AML-193 (cell line): ENCODE results near the gene STIP1.

Experiments used
- DNase-seq, 2 experiments: peaks; one replicate each; lab custom pipeline; 2025; lab: John Stamatoyannopoulos, UW

The STIP1 gene

DNA sequence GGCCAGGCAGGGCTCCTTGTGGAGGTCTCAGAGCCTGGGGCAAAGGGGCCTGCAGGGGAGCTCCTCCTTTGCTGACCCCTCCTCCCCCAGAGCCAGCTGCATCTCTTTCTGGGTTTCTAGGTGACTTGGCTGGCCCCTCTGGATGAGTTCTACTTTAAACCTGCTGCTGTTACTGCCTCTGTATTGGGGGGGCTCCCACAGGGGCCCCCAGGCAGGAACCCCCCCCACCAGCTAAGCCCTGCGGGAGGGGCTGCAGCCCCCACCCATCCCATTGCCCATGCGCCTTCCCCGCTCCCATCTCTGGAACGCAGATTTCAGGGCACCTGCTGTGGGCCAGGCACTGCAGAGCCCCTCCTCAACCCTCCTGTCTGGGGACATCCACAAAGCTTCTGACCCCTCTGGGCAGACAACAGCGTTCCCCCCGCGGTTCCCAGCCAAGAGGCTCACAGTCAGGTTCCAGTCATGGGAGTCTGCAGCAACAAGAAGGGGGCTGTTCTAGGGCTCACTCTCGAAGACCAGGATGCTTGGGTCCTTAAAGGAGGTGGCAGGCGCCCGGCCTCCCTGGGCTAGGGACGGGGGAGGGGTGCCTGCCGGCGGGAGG lies 64.5 kb downstream of the STIP1 start:
- DNase-seq, result no peak

DNA sequence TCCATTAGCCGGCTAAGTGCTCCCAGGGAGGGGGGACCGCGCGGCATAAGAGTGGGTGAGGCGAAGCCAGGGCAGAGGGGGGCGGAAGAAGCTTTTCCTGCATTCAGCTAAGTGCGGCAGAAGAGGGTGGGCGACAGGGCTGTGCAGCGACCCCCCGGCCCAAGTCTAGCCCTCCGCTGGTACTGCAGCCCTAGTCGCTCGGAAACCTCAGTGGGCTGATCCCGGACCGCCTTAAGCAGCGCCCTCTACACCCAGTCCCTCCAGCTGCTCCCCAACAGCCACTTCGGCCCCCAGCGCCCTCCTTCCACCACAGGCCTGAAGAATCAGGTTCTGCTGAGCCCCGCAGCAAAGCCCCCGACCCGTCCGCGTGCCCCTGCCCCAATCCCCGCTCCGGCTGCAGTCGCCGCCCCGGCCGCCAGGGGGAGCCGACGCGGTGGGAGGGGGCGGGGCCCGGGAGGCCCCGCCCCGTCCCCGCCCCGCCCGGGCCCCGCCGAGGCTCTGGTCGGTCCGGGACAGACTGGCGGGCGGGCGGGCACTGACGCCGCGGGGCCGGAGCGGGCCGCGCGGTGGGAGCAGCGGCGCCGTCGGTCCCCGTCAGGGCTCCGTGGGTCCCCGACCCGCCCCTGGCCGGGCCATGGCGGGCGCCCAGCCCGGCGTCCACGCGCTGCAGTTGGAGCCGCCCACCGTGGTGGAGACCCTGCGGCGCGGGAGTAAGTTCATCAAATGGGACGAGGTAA lies 65.2 kb downstream of the STIP1 start, which contains the start of gene PLCB3:
PLCB3 (plus strand) TSS at position 515 of the 737 bp plus-strand sequence; CDS start at position 635, 120 bp downstream.
- peak; percentile 25 to 46 for DNase-seq

DNA sequence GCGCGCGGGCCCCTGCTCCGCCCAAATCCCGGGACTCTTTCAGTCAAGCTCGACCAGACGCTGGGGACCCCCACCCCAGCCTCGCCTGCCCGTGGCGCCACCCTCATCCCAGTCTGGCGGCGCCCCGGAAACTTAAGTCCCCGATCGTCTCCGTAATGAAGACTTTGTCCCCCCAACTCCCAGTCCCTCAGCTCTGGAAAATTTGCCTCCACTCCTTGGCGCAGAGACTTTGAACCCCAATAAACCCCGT lies 65.7 kb downstream of the STIP1 start:
- no peak for DNase-seq

DNA sequence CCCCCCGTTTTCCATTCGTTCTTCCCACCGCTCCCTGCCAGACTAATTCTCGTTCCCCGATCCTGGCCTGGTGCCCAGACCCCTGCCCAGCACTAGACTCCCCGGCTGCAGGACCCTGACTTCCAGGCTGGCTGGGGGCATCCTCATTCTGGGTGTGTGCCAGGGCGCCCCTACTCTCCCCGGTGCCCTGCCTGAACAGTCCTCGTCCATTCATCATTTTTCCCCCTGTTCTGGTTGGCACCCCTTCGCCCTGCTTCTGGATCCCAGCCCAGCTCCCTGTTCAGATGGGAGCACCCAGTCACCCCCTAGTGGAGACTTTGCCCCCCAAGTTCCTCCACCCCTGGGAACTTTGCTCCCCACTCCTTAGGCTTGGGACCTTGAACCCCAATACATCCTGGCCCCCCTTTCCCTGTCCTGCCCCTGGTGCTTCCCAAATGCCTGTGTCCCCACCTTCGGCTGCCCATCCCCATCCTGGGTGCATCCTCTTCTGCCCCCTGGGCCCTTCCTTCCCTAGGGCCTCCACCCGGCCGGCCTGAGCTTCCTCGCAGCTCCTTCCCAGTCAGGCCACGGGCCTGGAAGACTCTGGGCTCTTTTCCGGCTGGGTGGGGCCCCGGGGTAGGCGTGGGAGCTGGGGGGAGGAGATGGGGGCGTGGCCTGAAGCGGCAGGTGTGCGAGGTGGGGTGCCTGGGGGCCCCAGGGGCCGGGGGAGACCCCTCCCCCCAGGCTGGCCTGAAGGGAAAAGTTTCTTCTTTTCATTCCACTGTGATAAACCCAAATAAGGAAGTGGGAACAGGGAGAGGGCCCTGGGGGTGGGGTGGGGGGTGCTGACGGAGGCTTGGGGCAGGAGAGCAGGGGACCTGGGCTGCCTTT lies 66.3 kb downstream of the STIP1 start:
- no peak for DNase-seq

DNA sequence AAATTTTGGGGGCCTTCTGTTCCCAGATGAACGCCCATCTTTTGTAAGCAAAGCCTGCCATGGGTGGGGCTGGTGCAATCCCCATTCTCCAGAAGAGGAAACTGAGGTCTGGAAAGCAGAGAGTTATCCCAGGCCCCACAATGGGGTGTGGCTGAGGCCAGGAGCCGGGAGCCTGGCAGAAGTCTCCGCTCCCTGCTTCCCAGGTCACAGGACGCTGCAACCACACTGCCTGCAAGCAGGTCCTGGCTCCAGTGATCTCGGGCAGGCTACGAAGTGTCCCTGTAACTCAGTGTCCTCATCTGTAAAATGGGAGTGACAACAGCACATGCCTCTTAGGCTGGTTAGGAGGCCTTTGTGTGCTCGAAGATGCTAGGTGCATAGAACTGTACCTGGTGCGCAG lies 67.1 kb downstream of the STIP1 start:
- no peak for DNase-seq

DNA sequence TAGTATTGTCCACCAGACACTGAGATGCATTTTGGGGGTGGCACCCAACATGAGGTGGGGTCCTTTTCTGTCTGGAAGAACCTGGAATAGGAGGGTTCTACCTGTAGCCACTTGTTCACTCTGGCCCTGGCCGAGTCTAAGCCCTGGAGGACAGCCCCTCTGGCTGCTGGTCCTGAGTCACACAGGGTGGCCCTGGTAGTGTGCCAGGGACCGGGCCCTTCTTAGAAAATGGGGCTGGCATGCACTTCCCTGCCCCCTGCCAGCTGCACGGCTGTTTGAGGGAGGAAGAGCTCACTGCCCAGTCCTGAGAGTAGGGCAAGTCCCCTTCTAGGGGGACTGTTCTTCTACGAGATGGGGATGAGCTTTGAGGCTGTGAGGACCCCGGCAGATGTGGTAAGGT lies 67.5 kb downstream of the STIP1 start:
- DNase-seq, result no peak
